ENCODE results near the gene THBS4.

THBS4 gene

DNA sequence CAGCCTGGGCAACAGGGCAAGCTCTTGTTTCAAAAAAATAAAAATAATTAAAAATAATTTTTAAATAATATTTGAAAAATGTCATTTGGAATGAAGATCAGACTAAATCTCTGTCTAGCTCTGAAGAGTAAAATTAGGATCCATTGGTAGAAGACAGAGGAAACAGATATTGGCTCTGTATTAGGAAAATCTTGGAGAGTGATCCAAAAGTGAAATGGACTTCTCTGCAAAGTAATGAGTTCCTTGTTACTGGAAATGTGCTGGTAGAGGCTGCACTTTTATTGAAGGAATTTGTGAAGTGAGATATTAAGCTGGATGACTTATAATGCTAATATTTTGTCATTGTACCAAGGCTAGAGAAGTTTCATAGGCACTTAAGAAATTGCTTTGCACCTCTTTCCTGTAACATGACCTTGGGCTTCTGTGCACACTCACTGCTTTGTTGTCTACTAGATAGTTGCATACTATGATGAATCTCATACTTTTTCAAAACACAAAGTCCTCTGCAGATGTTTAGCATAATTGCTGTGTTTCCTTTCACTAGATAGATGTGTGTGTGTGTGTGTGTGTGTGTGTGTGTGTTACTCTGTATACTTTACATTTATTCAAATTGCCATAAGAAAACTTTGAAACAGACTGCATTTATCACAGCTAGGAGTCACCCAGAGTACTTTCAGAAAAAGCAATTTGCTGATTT, 13.1 kb downstream of the THBS4 start:
- DNase-seq (ENCODE audit: low spot score): no peak

DNA sequence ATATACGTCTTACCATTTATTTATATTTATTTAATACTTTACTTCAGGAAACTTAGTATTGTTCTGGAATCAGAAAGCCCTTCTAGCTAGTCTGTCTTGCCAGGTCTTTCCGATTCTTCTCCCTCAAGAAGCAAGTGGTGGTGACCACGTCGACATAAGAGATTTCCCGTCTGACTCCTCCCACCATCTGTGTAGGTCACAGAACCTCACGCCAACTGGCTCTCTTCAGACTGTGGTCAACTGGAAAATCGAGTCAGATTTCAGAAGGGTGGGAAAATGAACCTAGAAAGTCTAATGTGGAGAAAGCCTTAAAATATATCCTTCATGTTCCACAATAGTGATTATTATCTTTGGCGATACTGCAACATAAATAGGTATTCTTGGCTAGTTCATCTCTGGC, 17.3 kb downstream of the THBS4 start:
- DNase-seq (ENCODE audit: low spot score): no peak

DNA sequence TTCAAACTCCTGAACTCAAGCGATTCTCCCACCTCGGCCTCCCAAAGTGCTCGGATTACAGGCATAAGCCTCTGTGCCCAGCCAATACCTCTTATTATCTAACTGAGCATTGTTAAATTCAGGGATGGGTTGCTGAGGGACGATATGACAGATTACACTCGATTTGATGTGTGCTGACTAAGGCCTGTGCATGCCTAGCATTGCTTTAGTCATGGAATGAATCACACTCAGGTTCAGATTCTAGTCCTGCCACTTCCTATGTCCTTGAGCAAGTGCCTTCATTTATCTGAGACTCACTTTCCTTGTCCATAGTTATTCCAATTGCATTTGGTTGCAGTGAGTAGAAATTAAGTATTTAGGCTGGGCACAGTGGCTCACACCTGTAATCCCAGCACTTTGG, 19.5 kb downstream of the THBS4 start:
- no peak for DNase-seq (ENCODE audit: low spot score)

DNA sequence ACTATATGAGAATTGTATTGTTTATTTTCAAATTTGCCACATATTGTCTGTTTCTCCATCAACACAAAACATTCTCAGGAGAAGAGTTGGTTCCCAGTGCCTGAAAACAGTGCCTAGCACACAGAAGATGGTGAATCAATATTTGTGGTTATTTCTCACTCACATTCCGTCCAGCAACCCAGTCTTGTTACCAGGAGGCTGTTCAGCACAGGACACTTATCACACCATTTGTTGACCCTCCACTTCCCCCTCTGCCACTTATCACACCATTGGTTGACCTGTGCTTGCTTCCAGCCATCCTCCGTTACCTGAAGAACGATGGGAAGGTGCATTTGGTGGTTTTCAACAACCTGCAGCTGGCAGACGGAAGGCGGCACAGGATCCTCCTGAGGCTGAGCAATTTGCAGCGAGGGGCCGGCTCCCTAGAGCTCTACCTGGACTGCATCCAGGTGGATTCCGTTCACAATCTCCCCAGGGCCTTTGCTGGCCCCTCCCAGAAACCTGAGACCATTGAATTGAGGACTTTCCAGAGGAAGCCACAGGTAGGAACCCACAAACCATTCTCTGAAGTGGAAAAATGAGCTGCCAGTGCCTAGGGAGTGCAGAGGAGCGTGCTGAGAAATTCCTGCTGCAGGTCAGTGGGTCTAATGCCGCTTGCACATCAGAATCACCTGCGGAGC, 20.5 kb downstream of the THBS4 start:
- no peak for DNase-seq (ENCODE audit: low spot score)

DNA sequence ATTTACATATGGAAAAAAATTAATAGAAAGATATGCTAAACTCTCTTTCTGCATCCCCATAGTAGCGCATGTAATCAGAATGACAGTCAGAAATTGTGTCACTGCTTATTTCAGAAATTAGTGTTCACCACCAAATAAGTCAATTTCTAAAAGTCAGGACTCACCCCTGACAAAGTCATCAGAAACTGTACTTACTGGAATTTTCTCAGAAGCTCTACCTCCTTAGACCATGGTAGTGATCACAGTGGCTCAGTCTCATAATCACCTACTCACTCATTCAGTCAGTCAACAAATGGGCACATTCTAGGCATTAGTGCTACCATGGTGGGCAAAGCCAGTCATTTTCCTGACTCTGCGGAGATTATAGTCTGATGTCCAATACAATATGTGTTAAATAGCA, 22.0 kb downstream of the THBS4 start:
- DNase-seq (ENCODE audit: low spot score): no peak

DNA sequence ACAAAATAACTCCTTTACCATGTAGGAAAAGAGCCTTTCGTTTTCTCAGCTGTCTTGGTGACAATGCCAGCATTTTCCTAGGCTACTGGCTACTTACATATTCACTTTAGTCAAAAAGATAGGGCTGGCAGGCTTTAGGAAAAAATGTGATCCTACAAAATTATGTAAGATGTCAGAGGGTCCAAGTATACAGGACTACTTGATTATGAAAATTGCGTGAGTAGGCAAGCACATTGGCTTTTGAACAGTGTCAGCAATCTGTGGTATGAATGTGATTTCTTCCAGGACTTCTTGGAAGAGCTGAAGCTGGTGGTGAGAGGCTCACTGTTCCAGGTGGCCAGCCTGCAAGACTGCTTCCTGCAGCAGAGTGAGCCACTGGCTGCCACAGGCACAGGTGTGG, 22.8 kb downstream of the THBS4 start:
- DNase-seq (ENCODE audit: low spot score): no peak

DNA sequence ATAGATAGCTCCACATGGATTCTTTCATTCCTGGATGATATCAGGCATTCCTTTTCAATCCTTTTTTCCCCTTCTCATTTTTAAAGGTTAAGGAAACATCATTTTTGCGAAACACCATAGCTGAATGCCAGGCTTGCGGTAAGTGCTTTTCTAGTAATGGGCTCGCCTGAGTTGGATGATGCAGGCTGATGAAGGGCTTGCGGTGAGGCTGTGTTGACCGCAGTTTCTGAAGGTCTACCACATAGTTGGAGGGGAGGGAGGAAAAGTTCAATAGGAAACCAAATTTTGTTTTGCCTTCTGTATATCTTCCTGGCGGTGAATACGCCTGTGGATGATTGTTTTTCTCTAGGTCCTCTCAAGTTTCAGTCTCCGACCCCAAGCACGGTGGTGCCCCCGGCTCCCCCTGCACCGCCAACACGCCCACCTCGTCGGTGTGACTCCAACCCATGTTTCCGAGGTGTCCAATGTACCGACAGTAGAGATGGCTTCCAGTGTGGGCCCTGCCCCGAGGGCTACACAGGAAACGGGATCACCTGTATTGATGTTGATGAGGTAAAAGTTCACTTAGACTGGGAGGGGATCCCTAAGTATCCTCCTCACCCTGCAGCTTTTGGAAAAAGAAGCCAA, 24.3 kb downstream of the THBS4 start:
- DNase-seq (ENCODE audit: low spot score): no peak

DNA sequence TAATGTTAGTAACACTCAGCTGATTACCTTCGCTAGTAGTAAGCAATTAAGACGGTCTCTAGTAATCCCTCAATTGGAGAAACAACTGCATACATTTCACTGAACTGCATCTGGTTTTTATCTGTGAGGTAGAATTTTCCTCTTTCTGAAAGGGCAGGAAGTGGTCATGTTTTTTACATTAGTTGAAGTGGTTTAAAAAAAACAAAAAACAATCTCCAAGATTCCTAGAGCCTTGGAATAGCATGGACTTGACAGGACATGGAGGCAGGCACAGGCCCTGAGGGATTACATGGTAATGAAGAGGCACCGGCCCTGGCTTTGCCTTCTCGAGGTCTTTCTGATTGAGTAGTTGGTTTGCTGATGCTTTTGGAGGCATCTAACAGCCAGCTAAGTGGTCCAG, 25.8 kb downstream of the THBS4 start:
- no peak for DNase-seq (ENCODE audit: low spot score)

DNA sequence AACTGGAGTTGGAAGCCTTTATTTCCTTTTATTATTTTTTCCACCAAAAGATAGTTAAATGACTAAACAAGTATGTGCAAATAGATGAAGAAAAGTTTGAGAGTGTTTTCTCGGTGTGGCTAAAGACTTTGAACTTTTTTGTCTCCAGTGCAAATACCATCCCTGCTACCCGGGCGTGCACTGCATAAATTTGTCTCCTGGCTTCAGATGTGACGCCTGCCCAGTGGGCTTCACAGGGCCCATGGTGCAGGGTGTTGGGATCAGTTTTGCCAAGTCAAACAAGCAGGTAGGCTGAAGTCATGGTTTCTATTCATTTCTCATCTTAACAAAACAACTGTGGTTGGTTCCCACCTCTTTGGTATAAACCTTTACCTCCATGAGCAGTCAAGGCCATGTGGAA, 26.4 kb downstream of the THBS4 start:
- DNase-seq (ENCODE audit: low spot score): no peak

DNA sequence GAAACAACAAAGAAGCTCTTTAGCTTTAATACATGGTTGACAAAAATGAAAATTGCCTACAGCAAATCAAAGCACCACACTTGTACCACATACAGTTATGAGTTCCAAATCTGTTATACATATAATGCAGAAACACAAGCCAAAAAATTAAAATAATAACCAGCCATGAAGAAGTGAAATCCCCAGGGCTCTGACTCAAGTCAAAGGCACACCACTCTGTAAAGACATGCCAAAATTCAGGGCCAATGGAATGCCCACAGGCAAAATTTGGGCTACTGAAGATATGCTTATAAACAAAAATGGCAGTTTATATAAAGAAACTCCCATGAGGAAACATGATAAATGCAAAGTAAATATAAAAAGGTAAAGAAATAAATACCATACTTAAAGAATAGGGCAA, 29.0 kb downstream of the THBS4 start:
- no peak for DNase-seq (ENCODE audit: low spot score)

DNA sequence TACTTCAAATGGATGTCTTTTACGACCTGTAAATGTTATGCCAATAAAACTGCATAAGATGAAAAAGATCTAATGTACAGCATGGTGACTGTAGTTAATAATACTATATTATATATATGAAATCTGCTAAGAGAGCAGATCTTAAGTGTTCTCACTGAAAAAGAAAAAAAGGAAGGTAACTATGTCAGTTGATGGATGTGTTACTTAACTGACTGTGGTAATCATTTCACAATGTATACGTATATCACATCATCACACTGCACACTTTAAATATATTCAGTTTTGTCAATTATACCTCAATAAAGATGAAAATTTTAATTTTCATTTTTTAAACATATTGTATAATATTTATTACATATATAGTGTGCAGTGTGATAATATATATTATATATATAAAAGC, 31.9 kb downstream of the THBS4 start:
- DNase-seq (ENCODE audit: low spot score): no peak

DNA sequence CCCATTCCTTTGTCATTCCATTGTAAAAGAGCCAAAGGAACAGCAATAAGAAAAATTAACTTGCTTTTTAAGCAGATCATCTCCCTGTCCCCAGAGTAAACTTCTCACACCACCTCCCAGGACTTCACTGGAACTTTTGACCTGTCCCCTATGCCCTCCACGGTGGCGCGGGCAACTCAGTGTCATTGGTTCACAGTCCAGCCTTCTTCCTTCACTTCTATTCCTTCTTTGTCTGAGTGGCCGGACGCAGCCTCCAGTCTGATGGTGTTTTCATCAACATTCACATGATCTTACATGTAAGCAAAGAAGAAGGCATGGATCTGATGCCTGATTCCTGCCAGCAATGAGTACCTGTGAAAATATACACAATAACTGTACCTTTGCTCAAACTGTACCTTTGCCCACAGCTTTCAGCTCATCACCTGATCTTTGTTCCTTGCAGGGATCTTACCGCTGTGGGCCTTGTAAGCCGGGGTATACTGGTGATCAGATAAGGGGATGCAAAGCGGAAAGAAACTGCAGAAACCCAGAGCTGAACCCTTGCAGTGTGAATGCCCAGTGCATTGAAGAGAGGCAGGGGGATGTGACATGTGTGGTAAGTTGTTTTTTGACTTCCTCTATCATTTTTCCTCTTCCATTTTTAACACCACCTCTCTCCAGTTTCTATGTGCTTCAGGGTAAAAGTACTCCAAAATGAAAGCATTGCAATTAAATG, 32.5 kb downstream of the THBS4 start:
- DNase-seq (ENCODE audit: low spot score): no peak

DNA sequence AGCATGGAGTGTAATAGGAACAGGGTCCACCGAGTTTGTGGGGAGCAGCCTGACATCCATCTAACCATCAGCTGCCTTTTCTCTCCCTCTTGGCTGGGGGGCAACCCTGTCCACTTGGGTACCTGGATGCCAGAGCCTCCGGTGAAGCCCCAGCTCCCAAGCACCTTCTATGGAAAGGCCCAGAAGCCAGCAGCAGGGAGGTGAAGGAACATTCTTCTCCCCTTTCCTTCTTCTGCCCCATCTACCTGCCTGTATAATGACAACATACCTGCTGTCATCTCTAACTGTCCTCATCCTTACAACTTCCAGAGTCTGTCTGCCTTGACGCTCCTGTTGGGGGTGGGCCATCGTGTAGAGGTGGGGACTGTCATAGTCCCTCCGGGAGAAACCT, 33.1 kb downstream of the THBS4 start:
- no peak for DNase-seq (ENCODE audit: low spot score)

DNA sequence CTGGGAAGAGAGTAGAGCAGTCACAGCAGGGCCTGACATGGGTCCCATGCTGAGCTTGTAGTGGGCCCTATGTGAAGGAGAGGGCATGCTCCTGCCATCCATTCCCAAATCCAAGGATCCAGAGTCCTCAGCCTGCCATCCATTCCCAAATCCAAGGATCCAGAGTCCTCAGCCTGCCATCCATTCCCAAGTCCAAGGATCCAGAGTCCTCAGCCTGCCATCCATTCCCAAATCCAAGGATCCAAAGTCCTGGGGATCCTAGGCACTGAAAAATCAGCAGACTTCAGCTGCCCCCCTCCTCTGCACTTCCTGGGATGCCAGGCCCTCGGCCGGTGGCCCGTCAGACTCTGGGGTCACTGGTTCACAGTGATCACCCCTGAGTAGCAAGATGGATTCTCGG, 33.6 kb downstream of the THBS4 start:
- no peak for DNase-seq (ENCODE audit: low spot score)

DNA sequence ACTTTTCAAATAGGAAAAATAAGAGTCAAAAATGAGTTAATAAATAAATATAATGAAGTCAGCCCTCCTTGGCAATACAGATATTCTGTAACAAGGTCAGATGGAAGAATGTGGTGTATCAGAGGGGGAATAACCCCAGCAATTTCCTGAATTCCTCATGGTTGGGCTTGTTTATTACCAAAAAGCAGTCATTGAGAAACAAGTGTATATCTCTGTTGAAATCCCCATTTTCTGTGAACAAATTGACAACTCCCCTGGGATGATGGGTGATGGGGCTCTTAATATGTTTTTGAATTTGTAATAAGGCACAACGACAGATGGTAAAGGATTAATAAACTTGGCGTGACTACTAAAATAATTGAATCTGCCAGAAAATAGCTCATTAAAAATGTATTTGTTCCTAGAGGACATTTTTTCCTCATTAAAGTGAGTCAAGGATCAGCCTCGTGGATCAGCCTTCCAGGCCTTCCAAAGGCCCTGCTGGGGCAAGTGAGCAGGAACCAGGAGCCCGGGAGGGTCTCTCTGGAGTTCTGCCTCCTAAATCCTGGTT, 34.2 kb downstream of the THBS4 start:
- DNase-seq (ENCODE audit: low spot score): no peak

DNA sequence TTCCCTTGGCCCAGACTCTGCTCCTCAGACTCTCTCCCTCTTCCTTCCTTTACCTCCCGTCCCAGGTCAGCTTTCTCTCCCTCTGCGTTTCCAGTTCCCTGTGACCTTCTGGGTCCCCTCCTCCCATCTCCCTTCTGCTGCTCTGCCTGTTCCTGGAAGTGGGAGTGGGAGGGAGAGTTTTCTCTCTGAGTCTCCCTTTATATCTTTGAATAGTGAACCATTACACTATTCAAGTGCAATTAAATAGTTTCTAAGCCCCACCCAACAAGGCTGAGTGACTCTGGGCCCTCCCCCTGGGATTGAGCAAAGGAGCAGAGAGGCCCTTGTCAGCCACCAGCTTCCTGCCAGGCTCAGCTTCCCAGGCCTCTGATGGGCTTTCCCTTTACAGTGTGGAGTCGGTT, 34.8 kb downstream of the THBS4 start:
- no peak for DNase-seq (ENCODE audit: low spot score)

DNA sequence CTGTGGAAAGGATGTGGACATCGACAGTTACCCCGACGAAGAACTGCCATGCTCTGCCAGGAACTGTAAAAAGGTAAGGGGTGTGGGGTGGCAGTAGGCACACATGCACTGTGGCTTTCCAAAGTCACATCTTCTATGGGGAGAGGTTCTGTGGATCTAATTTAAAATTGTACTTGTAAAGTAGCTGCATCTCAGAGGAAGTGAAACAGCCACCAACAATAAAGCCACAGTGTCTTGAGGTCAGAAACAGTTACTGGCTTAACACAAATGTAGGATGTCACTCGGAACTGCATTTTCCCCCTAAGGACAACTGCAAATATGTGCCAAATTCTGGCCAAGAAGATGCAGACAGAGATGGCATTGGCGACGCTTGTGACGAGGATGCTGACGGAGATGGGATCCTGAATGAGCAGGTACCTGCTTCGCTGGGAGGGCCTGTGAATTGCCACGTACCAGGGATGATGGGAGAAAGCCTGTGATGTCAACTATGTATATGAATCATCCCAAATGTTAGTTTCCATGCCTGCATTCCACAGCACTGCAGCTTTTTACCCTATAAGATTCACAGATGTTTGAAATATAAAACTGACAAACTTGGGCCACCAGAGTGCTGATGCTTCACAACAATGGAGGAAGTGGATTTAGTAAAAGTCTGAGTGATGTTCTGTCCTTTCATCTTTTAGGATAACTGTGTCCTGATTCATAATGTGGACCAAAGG, 35.3 kb downstream of the THBS4 start:
- DNase-seq (ENCODE audit: low spot score): no peak

DNA sequence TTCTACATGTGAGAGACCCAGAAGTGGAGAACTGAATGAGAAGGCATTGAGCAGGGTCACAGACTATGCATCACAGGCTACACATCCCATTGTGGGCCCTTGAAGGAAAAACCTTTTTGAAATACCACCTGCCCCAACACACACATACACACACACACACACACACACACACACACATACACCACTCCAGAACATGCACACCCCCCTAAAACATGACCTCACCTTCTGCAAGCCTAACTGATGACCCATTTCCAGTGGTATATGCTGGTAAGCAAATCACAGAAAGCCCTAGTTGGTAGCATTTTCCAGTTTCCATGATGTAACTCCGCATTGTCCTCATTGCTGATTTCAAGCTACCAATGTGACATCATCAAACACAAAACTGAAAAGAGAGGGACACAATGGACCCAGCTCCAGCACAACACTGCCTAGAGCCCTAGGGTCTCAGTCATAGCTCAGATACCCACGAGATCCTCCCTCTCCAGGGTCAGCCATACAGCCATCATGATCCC, 36.4 kb downstream of the THBS4 start:
- DNase-seq (ENCODE audit: low spot score): no peak

DNA sequence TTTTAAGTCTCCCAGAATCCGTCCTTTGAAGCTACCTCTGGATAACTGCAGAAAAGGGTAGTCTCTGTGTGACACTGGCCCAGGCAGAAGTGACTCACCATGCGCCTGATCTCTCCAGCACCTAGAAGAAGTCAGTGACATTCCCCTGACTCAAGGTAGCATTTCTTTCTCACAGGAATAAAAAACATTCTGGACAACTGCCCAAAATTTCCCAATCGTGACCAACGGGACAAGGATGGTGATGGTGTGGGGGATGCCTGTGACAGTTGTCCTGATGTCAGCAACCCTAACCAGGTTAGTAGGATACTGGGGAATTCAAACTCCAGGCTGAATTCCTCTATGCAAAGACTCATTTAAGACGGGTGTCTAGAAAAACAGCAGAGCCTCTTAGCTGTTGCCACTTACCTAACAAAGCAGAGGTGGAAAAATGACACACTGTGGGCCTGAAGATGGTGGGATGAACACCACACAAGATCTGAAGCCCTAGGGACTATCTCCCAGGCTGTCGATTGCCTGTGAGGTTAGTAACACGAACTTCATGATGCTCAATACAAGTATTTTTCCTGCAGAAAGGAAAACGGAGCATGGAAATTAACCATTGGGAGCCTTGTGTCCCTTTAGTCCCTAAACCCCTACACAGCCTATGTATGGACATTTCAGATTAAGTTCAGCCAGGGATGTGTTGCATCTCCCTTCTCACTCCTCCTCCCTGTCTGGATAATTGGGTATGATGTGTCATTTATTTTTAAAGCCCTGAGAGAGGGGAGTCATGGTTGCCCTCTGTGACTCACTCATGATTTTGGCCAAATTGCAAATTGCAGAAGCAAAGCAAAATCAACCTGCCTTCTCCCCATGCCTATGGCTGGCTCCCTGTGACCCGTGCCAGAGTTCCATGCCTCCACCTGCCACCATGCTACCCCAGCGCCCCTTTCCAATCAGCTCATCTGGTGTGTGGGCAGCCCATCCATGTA, 37.2 kb downstream of the THBS4 start:
- no peak for DNase-seq (ENCODE audit: low spot score)

Data from left forelimb (tissue), 1 donor.